Cardiac fibroblast (primary cell): ENCODE measurements around the gene ADAM29.

Experiments
- DNase-seq, 2 donors: peaks; one replicate each; pipeline versions ENCODE4 v3.0.0 to v3.0.0-alpha.2; 2010; ENCODE audit warnings: low read depth in 2 of 2
- H3K4me3 ChIP-seq, 2 donors: replicated peaks in 1 of 2; 1 replicate in 1 of 2; 2 replicates in 1 of 2; pipeline ENCODE4 v1.5.1; 2011; ENCODE audit warnings: low read depth in 2 of 2, low read length in 2 of 2, mild to moderate bottlenecking in 2 of 2, moderate library complexity in 1 of 2
- TF ChIP-seq, protein P1 (sequence below): IDR thresholded peaks from one replicate; pipeline ENCODE4 v1.5.1; 2011; ENCODE audit warnings: low read depth, mild to moderate bottlenecking, low read length, inconsistent platforms

ADAM29 gene

DNA sequence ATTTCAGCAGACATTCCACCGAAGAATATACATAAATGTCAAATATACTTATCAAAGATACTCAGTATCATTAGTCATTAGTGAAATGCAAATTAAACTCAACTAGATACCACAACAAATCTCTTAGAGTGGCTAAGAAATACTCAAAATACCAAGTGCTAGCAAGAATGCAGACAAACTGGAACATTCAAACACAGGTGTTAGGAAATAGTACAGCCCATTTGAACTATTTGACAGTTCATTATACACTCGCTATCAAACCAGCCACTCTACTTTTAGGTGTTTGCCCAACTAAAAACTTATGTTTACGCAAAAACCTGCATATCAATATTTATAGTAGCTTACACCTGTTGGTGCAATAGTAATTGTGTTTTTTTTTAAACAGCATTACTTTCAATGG, 8.8 kb downstream of the ADAM29 start:
- H3K4me3 ChIP-seq = no peak overlapping the region
- TF ChIP-seq, protein P1, sequence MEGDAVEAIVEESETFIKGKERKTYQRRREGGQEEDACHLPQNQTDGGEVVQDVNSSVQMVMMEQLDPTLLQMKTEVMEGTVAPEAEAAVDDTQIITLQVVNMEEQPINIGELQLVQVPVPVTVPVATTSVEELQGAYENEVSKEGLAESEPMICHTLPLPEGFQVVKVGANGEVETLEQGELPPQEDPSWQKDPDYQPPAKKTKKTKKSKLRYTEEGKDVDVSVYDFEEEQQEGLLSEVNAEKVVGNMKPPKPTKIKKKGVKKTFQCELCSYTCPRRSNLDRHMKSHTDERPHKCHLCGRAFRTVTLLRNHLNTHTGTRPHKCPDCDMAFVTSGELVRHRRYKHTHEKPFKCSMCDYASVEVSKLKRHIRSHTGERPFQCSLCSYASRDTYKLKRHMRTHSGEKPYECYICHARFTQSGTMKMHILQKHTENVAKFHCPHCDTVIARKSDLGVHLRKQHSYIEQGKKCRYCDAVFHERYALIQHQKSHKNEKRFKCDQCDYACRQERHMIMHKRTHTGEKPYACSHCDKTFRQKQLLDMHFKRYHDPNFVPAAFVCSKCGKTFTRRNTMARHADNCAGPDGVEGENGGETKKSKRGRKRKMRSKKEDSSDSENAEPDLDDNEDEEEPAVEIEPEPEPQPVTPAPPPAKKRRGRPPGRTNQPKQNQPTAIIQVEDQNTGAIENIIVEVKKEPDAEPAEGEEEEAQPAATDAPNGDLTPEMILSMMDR = no peak
- no peak for DNase-seq

DNA sequence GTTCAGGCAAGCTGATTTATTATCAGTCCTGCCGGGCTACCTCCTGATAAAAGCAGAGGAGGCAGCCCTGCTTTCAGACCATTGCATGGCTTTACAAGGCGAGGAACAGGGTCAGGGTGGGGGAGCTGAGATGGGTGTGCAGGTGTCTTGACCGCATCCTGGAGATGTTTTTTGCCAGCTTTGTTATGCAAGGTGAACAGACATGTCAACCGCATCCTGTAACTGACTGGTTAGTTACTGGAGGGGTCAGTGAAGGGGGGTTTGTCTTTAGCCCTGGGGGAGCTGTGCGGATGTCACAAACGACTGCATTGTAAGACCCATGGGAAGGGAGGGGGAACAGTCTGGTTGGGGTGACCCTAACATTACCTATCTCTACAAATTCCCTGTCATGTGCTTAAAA, 10.0 kb downstream of the ADAM29 start:
- TF ChIP-seq, protein P1 = no peak
- H3K4me3 ChIP-seq = no peak overlapping the region
- no peak for DNase-seq

- H3K4me3 ChIP-seq = no peak overlapping the region
- no peak for DNase-seq
- TF ChIP-seq, protein P1 = no peak
Measured at GRCh38 chr4:174928575-174929253, 10.6 kb downstream of the ADAM29 start.

DNA sequence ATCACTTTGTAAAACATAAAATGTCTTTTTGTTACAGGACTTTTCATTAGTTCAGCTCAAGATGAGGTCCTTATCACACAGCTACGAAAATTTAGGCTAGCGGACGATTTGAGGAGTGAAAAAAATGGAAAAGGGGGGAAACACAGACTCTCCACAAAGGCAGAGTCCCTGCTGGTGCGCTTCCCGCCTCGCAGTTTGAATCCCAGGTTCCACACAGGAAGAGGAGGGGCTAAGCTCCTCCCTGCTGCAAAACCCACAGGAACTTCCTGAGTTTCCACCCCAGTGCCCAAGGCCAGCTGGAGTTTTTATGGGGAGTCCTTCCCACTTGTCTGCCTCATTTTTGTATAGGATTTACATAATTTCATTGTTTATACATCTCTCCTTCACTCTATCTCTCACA, 11.2 kb downstream of the ADAM29 start:
- TF ChIP-seq, protein P1 = no peak
- H3K4me3 ChIP-seq = no peak overlapping the region
- no peak for DNase-seq

DNA sequence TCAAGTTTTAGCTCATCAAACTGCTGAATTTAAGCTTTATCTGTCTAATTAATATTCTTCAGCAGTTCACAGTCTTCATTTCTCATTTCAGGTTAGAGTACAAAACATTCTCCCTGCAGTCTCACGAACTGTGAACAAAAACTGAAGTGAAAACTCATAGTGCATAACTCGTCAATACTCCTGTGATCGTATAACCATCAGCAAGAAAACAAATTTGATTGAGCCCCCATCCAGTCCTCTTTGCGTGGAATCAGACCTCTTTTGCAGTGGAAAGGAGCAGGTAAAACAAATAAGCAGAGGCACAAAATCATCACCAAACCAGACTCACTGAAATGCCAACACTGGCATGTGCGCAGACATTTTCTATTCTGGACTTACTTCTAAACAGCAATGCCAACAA, 12.7 kb downstream of the ADAM29 start:
- DNase-seq = no peak
- TF ChIP-seq, protein P1 = no peak
- no peak overlapping the region for H3K4me3 ChIP-seq

DNA sequence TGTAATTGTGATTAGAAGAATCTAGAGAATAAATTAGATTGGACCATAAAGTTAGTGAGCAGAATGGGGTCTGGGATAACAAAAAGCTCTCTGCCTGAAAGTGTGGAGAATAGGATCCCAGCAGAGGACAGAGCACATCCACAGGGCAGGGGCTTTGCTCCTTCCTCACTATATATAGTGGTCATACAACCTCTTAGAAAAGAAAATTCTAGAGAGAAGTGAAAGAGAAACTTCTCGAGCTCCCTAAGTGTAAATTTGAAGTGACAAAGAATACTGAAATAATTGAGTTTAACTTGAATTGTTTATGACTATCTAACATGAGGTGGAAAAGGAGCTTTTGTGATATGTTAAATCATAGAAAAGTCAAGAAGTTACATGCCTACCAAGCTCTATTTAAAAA, 14.9 kb downstream of the ADAM29 start:
- no peak overlapping the region for H3K4me3 ChIP-seq
- DNase-seq = no peak
- TF ChIP-seq, protein P1 = no peak

- TF ChIP-seq, protein P1 = no peak
- DNase-seq = no peak
Measured at GRCh38 chr4:174934360-174934759, 16.2 kb downstream of the ADAM29 start.

More at GRCh38 chr4:174934360-174934759, 16.2 kb downstream of the ADAM29 start:
- H3K4me3 ChIP-seq = no peak overlapping the region
